ENCODE measurements around the gene DYNLT1. TPM values are rescaled to one million over a fixed set of nuclear protein-coding genes. Genes with fewer than 3 reads are reported as not detected.

The DYNLT1 gene
- total and polyA plus RNA-seq, 2 of the 13 experiments (the other 11 are each of a cell fraction or from before 2014, with no cell fraction given): 108 to 171 TPM

DNA sequence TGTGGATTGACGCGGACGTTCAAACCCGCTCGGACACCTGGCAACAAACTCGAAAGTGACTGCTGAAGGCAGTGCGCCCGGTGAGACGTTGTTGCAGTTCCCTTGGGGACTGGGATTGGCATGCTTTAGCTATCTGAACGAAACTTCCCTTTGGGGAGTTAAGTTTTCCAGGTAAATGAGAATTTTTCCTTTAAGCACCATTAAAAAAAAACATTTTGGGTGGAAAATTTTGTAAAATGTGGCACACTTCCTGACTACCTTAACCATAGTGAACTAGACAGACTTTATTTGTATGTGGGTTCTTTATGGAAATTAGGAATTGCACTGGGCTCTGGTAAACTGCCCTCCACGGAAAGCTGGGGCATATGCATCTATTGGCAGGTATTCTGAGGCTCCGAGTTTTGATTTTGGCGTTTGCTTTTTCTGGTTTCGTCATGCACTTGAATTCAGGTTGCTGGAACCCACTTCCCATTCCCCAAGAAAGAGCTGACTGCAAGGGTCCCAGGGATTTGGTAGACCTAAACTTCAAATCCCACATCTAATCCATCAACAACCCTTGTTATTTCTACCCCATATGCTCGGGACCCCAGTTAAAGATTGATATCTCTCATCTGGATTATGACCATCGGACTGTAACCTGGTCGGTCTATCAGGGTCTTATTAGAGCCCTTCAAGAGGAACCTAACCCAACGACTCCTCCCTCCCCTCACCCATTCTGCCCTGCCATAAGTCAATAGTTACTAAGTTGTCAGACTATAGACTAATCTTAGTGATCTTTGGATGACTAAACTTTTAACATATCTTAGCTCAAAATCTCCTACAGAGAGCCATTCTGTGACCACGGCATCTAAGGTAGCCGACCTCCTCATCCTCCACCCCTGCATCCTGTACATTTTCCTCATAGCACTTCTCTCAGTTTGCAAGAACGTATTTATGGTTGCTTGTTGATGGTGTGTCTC lies 800 bp upstream of the DYNLT1 start:
- in situ Hi-C loops (cut with HindIII; ENCODE audit: extremely low pct_ligation_motif_present, low pct_unique_long_range_greater_than_20kb) (no loop called here), intact Hi-C loops (cut with micrococcal nuclease; ENCODE audit: unreplicated experiment) (loop anchor here (10.0 kb wide), 1 partner anchor 1119 kb away; the partner anchor contains the start of gene ACAT2)
- WGBS (ENCODE audit: low lambda C conversion rate): 11% methylated on average over 21 of the region's 21 CpGs
- peak overlapping the region; percentile 91 for H3K4me2 ChIP-seq (ENCODE audit: low read depth, low read length)
- H3K27me3 ChIP-seq (ENCODE audit: control insufficient read depth in 1 of 2, insufficient read depth in 2 of 2, low read length in 2 of 2): peaks cover 2 to 24% of the 10 kb centered on the region in 2 experiments; a peak in 3 of 5 replicates
- POLR2A ChIA-PET: interaction anchor here (0.6 to 1.9 kb wide), 7 partner anchors 8 to 174 kb away, joined by 3 to 10 read pairs (median 3); partner anchors contain the start of gene EZR
- no peaks in the 10 kb centered on the region for H3K36me3 ChIP-seq (replicated peaks in 1 of 2; ENCODE audit: control insufficient read depth in 1 of 2, insufficient read depth in 2 of 2, low read length in 2 of 2)
- FAIRE-seq (no peak), ATAC-seq (no peak), DNase-seq (ENCODE audit: low spot score) (no peak)
- peak overlapping the region; percentile 79 to 96 (median 91) for H3K4me3 ChIP-seq (replicated peaks in 1 of 3; ENCODE audit: insufficient read depth in 1 of 3, low read depth in 2 of 3, low read length in 3 of 3)
- H3K4me1 ChIP-seq (ENCODE audit: insufficient read depth, low read length): peaks cover 43% of the 10 kb centered on the region
- BruUV-seq (replicated peaks): TSS peak; percentile 45
- no peak overlapping the region for H3K27ac ChIP-seq (ENCODE audit: extremely low read length, insufficient read depth, low read length)
- CTCF ChIA-PET (ENCODE audit: low intra/inter-chr PET ratio, low total read pairs): no interaction called here
- H3K9me3 ChIP-seq (ENCODE audit: low read length): no peaks in the 10 kb centered on the region
- peak overlapping the region; percentile 93 for H3K9ac ChIP-seq (ENCODE audit: insufficient read depth, low read depth, low read length)
- H2AFZ ChIP-seq (ENCODE audit: low read length): peak overlapping the region; percentile 20
- H3K79me2 ChIP-seq (ENCODE audit: insufficient read depth, low read length): peaks cover 20% of the 10 kb centered on the region
- H4K20me1 ChIP-seq (ENCODE audit: insufficient read depth, low read length): no peaks in the 10 kb centered on the region; the same call in 1 of the 2 replicates
- TF ChIP-seq ZBTB20 (CRISPR knock-in tag; IDR thresholded peaks at IDR 0.05; ENCODE audit: borderline replicate concordance, low read depth): no peak
- TF ChIP-seq, protein P1, sequence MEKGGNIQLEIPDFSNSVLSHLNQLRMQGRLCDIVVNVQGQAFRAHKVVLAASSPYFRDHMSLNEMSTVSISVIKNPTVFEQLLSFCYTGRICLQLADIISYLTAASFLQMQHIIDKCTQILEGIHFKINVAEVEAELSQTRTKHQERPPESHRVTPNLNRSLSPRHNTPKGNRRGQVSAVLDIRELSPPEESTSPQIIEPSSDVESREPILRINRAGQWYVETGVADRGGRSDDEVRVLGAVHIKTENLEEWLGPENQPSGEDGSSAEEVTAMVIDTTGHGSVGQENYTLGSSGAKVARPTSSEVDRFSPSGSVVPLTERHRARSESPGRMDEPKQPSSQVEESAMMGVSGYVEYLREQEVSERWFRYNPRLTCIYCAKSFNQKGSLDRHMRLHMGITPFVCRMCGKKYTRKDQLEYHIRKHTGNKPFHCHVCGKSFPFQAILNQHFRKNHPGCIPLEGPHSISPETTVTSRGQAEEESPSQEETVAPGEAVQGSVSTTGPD (CRISPR knock-in tag; IDR thresholded peaks at IDR 0.05): no peak
- no peak for TF ChIP-seq ZNF10 (CRISPR knock-in tag; IDR thresholded peaks at IDR 0.05; ENCODE audit: borderline replicate concordance, low read depth)
- 0 out of 2 replicates have a peak, but pooled peaks have one; percentile 3 for TF ChIP-seq TARDBP (CRISPR knock-in tag; IDR thresholded peaks at IDR 0.05)
- no peak for TF ChIP-seq ZBTB21 (CRISPR knock-in tag; IDR thresholded peaks at IDR 0.05)
- no peak for TF ChIP-seq ESRRA (CRISPR knock-in tag; IDR thresholded peaks at IDR 0.05; ENCODE audit: low read depth)
- TF ChIP-seq, protein P2, sequence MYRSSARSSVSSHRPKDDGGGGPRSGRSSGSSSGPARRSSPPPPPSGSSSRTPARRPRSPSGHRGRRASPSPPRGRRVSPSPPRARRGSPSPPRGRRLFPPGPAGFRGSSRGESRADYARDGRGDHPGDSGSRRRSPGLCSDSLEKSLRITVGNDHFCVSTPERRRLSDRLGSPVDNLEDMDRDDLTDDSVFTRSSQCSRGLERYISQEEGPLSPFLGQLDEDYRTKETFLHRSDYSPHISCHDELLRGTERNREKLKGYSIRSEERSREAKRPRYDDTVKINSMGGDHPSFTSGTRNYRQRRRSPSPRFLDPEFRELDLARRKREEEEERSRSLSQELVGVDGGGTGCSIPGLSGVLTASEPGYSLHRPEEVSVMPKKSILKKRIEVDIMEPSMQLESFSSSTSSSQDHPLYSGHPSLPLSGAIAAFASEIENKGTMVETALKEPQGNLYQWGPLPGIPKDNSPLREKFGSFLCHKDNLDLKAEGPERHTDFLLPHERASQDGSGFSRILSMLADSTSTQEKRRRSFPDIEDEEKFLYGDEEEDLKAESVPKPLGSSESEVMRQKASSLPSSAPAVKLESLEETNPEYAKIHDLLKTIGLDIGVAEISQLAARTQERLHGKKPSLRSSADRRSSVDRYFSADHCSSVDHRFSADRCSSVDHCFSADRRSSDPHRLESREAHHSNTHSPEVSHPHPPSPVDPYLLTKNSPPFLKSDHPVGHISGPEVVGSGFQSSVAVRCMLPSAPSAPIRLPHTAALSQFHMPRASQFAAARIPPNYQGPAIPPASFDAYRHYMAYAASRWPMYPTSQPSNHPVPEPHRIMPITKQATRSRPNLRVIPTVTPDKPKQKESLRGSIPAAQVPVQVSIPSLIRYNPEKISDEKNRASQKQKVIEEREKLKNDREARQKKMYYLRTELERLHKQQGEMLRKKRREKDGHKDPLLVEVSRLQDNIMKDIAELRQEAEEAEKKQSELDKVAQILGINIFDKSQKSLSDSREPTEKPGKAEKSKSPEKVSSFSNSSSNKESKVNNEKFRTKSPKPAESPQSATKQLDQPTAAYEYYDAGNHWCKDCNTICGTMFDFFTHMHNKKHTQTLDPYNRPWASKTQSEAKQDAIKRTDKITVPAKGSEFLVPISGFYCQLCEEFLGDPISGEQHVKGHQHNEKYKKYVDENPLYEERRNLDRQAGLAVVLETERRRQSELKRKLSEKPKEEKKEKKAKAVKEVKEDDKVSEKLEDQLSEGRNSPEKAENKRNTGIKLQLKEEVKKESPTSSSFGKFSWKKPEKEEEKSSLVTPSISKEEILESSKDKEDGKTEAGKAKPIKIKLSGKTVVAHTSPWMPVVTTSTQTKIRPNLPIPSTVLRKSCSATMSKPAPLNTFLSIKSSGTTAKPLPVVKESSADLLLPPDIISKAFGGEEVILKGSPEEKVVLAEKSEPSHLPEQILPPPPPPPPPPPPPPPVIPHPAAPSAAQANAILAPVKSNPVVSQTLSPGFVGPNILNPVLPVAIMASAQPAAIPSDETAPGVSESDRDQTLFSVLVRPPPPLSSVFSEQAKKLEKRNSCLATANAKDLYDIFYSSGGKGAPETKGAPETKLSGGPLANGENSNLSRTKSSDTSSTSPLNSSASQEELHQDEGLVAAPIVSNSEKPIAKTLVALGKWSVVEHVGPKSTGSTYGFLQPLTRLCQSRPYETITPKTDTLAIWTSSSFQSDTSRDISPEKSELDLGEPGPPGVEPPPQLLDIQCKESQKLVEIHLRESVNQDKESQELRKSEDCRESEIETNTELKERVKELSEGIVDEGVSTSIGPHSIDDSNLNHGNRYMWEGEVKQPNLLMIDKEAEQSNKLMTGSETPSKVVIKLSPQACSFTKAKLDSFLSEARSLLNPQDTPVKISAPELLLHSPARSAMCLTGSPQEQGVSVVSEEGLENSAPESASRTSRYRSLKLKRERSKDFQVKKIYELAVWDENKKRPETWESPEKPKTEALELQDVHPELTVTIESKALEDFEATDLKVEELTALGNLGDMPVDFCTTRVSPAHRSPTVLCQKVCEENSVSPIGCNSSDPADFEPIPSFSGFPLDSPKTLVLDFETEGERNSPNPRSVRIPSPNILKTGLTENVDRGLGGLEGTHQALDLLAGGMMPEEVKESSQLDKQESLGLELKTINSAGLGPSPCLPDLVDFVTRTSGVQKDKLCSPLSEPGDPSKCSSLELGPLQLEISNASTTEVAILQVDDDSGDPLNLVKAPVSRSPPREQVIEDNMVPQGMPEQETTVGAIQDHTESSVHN (CRISPR knock-in tag; IDR thresholded peaks at IDR 0.05): no peak
- TF ChIP-seq NBN (conservative IDR thresholded peaks at IDR 0.05): no peak
- TF ChIP-seq SETDB1 (CRISPR knock-in tag; IDR thresholded peaks at IDR 0.05; ENCODE audit: borderline replicate concordance): no peak
- TF ChIP-seq ZNF451 (CRISPR knock-in tag; IDR thresholded peaks at IDR 0.05): no peak
- no peak for TF ChIP-seq ZNF350 (CRISPR knock-in tag; IDR thresholded peaks at IDR 0.05; ENCODE audit: borderline replicate concordance, low read depth)
- TF ChIP-seq ZNF354B (CRISPR knock-in tag; IDR thresholded peaks at IDR 0.05): no peak
